ENCODE data around the gene LRIG2. TPM values are rescaled to one million over a fixed set of nuclear protein-coding genes. Genes with fewer than 3 reads are reported as not detected.

The LRIG2 gene
- total and polyA plus RNA-seq, 2 donors (not counting 1 experiment from before 2014, with no cell fraction given): 12.4 to 30.6 TPM

- Mint-ChIP-seq H3K4me3 (no peak overlapping the region), H3K4me1 (peaks cover 7% of the 10 kb centered on the region), H3K27ac (no peak overlapping the region), H3K27me3 (no peaks in the 10 kb centered on the region), H3K9me3 (ENCODE audit: insufficient read depth) (no peaks in the 10 kb centered on the region)
- intact Hi-C loops (cut with micrococcal nuclease): no loop called here
- CTCF ChIA-PET: interaction anchor here (1.4 kb wide), 1 partner anchor 17 kb away, joined by 5 read pairs; the partner anchor contains the start of gene LRIG2
- Histone ChIP-seq H3K36me3 (replicated peaks in 1 of 2; ENCODE audit: control extremely low read depth in 1 of 2, control insufficient read depth in 1 of 2, extremely low read depth in 1 of 2, insufficient read depth in 2 of 2, low read length in 1 of 2) (peaks cover 9 to 27% of the 10 kb centered on the region in 2 experiments), H3K27me3 (replicated peaks in 1 of 4; ENCODE audit: control extremely low read depth in 1 of 4, control insufficient read depth in 3 of 4, insufficient read depth in 4 of 4, low read length in 3 of 4) (no peaks in the 10 kb centered on the region), H3K27ac (ENCODE audit: low read length in 2 of 2) (no peak overlapping the region), H3K4me2 (replicated peaks; ENCODE audit: low read depth, low read length, poor library complexity, severe bottlenecking) (no peak overlapping the region), H2AFZ (ENCODE audit: insufficient read depth, low read depth, low read length, poor library complexity, severe bottlenecking) (no peak overlapping the region), H3K9ac (ENCODE audit: low read length) (no peak overlapping the region), H3K79me2 (ENCODE audit: control insufficient read depth, insufficient read depth, low read length) (peaks cover 65% of the 10 kb centered on the region), H3K4me3 (ENCODE audit: control extremely low read depth in 1 of 5, extremely low read depth in 1 of 5, insufficient read depth in 1 of 5, low read depth in 2 of 5, low read length in 4 of 5) (no peak overlapping the region), H3K4me1 (ENCODE audit: control insufficient read depth in 2 of 2, insufficient read depth in 2 of 2, low read length in 2 of 2) (no peaks in the 10 kb centered on the region), H3K9me3 (ENCODE audit: control extremely low read depth in 1 of 3, control insufficient read depth in 2 of 3, insufficient read depth in 1 of 3, low read length in 2 of 3) (no peaks in the 10 kb centered on the region), H4K20me1 (ENCODE audit: control insufficient read depth, insufficient read depth, low read length, poor library complexity, severe bottlenecking) (peaks cover 37% of the 10 kb centered on the region)
- TF ChIP-seq CTCF (IDR thresholded peaks at IDR 0.05) (no peak), EZH2 (IDR thresholded peaks at IDR 0.05; ENCODE audit: borderline replicate concordance, insufficient read depth, low read depth, low read length, poor library complexity, severe bottlenecking) (no peak)
- WGBS (ENCODE audit: insufficient coverage): no CpG with 5 or more reads among the region's 1 CpG
- POLR2A ChIA-PET: no interaction called here
- DNase-seq: no peak
- no peak for ATAC-seq (ENCODE audit: low read depth)
These were observed 17.1 kb downstream of the LRIG2 start for GRCh38 chr1:113090051-113090450.

DNA sequence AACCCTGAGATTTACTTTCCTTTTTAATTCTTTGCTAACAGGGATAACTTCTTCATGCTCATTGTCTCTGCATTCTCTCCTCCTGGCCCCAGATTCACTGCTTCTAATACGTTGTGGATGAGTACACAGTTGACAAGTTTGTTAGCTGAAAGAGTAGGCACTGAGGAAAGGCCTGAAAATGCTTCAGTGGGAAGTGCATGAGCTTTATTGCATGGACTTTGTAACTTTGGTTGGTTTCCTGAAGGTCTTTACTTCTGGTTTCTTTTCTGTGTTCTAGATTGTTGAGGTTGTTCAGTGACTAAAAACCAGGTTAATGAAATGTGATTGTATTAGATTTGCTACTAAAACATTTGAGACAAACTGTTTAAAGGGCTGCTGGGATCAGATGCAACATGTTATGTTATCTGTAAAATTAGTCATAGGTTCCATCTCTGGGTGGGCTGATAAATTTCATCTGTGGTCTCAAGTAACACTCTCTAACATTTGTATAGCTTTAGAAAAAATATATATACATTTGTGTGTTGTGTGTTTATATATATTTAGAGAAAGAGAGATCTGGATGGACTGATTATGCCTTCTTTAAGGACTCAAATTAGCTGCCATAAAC is 19.1 kb downstream of the LRIG2 start:
- ATAC-seq (ENCODE audit: low read depth) (no peak), DNase-seq (no peak)
- Mint-ChIP-seq H3K27ac (no peak overlapping the region), H3K4me3 (no peak overlapping the region), H3K9me3 (ENCODE audit: insufficient read depth) (no peaks in the 10 kb centered on the region), H3K4me1 (peaks cover 7% of the 10 kb centered on the region), H3K27me3 (no peaks in the 10 kb centered on the region)
- Histone ChIP-seq H3K27me3 (replicated peaks in 1 of 4; ENCODE audit: control extremely low read depth in 1 of 4, control insufficient read depth in 3 of 4, insufficient read depth in 4 of 4, low read length in 3 of 4) (no peaks in the 10 kb centered on the region), H2AFZ (ENCODE audit: insufficient read depth, low read depth, low read length, poor library complexity, severe bottlenecking) (no peak overlapping the region), H3K36me3 (replicated peaks in 1 of 2; ENCODE audit: control extremely low read depth in 1 of 2, control insufficient read depth in 1 of 2, extremely low read depth in 1 of 2, insufficient read depth in 2 of 2, low read length in 1 of 2) (peaks cover 6 to 43% of the 10 kb centered on the region in 2 experiments), H3K27ac (ENCODE audit: low read length in 2 of 2) (no peak overlapping the region), H3K4me3 (ENCODE audit: control extremely low read depth in 1 of 5, extremely low read depth in 1 of 5, insufficient read depth in 1 of 5, low read depth in 2 of 5, low read length in 4 of 5) (no peak overlapping the region), H3K9me3 (ENCODE audit: control extremely low read depth in 1 of 3, control insufficient read depth in 2 of 3, insufficient read depth in 1 of 3, low read length in 2 of 3) (no peaks in the 10 kb centered on the region), H3K9ac (ENCODE audit: low read length) (no peak overlapping the region), H3K4me1 (ENCODE audit: control insufficient read depth in 2 of 2, insufficient read depth in 2 of 2, low read length in 2 of 2) (no peaks in the 10 kb centered on the region), H4K20me1 (ENCODE audit: control insufficient read depth, insufficient read depth, low read length, poor library complexity, severe bottlenecking) (peaks cover 29% of the 10 kb centered on the region), H3K4me2 (replicated peaks; ENCODE audit: low read depth, low read length, poor library complexity, severe bottlenecking) (no peak overlapping the region), H3K79me2 (ENCODE audit: control insufficient read depth, insufficient read depth, low read length) (peaks cover 47% of the 10 kb centered on the region)
- TF ChIP-seq CTCF (IDR thresholded peaks at IDR 0.05) (no peak), EZH2 (IDR thresholded peaks at IDR 0.05; ENCODE audit: borderline replicate concordance, insufficient read depth, low read depth, low read length, poor library complexity, severe bottlenecking) (no peak)
- WGBS (ENCODE audit: insufficient coverage): no CpG with 5 or more reads among the region's 1 CpG
- CTCF ChIA-PET: no interaction called here
- POLR2A ChIA-PET: no interaction called here
- intact Hi-C loops (cut with micrococcal nuclease): no loop called here

Measured in B cell (primary cell).